HK-2 (cell line): ENCODE data around the gene SREBF2.
"Not testable (repeated sequence)": the region's sequence is repeated elsewhere in the genome, so short reads cannot be mapped to it uniquely, and the experiment has no call there.

Experiments
- DNase-seq: peaks from one replicate; pipeline ENCODE4 v3.0.0-alpha.2; 2018; ENCODE audit not compliant: unreplicated experiment

Gene SREBF2

DNA sequence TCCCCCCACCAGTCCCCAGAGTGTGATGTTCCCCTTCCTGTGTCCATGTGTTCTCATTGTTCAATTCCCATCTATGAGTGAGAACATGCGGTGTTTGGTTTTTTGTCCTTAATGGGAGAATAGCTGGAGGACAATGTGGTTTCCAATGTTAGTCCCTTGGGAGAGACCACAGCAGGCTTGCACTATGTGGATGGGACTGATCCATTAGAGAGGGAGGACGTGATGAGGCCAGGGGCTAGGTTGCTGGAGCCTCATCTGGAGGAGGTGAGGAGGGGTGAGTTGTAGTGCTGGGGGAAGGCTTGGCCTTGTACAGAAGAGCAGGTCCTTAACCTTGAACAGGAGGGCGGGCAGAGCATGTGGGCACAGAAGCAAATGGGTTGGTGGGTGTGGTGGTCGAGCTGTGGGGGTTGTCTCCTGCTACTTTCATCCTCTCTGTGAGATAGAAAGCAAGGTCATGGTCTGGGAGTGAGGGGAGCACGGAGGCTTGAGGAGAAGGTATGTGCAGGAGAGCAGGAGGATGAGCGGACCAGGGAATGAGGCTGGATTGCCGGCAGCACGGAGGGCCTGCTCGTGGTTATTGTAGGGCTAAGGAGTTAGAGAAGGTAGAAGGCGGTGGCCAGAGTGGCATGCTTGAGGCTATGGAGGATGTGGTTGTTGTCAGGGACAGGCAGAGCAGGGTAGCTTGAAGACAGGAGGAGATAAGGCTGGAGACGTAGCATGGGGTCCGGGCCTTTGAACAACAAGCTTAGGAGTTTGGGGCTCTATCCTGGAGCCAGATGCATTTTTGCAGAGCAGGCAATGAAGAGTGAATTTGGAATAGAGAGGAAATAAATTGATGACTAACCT, 11.2 kb upstream of the SREBF2 start:
- no peak for DNase-seq

DNA sequence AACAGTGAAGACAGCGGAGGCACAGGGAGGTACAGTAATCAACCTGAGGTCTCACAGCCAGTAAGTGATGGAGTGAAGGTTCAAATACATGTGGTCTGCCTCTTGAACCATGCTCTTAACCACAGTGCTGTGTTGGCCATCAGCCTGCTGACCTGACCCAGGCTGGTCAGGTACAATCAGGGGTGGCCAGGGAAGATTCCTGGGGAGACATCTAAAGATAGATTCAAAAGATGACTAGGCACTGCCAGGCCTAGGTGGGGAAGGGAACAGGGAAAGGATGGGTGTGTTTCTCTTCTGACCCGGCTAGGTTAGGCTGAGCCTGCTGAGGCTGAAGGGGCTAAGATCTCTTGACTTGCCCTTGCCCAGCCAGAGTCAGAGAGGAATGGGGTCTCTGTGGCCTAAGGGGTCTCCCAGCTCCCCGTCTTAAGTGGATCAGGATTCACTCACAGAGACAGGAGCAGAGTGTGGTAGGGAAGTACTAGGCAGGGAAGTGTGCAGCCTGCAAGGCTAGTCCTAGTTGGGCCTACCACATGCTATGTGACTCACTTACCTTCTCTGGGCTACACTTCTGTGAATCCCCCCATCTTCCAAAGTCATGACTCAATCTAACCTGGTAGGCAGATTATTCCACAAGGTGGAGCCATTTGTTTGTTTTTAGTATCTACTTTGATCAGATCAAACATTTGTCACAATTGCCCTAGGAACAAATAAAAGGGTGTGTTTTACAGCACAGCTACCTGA, 10.4 kb upstream of the SREBF2 start:
- DNase-seq, result peak; percentile 44

DNA sequence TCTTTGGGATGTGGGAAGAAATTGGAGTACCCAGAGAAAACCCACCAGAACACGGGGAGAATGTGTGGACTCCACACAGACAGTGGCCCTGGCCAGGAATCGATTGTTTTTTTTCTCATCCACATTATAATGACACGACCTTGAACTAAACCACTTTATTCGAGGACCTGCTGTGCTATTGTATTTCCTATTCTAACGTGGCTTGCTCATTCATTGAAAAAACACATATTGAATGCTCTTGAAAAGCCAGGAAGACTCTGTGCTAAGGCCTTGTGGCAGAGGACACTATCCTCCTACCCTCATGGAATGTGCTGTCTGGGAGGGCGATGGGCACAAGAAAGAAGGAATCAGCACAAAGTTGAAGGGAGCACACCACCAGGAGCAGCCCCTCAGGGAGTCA, 9.1 kb upstream of the SREBF2 start:
- no peak for DNase-seq

DNA sequence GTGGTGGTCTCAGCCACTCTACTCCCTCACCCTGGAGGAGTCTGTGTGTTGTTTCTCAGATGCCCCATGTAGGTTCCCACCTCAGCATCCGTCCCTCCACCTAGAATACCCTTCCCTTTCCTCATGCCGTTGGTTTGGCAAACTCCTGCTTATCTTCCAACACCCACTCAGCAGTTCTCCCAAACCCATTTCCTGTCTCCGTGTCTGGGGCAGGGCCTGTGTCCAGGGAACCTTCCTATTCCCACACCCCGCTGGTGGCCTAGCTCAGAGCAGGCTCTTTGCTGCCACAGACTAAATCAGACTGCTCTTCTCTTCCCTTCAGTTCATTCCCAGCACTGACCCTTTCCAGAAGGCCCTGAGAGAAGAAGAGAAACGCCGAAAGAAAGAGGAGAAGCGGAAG, 7.5 kb upstream of the SREBF2 start:
- DNase-seq, result no peak

DNA sequence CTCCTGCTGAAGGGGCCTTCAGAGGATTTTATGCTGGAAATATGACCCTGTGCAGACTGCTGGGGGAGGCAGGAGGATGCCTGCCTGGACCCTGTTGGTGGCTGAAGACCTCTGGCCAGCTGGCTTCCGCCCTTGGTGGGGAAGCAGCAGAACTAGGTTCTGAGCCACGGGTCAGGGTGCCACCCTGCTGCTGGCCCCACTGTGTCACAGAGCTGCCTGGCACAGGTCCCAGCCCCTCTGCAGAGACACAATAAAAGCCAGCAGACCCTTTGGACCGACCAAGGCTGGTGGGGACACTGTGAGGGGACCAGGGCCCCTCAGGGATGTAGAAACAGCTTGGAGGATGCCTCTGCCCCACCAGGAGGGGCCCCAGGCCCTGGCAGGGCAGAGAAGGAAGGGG, 6.9 kb upstream of the SREBF2 start:
- DNase-seq, result no peak

DNA sequence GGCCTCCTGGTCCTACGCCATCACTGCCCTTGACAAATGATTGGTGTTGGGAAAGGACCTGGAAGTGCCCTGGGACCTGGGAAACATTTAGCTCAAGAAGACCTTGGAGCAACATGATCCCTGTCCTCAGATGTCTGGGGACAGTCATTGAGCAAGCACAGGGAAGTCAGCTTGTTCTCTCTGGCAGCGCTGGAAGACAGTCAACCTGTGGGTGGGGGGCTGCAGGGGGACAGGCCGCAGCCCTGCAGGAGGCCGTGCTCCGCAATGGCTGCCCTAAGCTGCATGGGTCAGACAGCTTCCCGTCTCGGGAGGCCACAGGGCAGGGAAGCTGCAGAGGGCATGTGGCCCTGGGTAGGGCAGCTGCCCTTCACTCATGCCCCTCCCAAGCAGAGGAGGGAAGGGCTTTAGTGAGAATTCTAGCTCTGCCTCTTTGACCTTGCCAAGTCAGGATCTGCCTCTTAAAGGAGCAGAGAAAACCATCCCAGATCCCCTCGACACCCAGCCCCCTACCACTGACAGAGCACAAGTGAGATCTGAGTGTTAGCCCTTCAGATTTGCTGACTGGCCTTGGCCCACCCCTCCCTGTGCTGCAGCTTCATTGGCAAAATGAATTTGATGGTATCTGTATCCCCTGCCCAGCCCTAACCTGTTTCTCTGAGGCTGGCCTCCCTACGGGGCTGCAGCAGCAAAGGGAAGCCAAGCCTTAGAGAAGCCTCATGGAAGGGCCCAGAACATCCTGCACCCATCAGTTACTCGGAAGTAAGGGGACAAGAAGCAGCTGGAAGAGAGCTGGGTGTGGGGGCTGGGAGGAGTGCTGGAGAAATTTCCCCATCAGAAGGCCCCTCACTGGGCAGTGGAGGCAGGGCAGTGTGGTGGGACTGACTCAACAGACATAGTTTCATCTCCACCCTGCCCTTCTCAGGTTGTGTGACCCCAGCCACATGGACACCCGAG, 6.2 kb upstream of the SREBF2 start:
- DNase-seq, result no peak

DNA sequence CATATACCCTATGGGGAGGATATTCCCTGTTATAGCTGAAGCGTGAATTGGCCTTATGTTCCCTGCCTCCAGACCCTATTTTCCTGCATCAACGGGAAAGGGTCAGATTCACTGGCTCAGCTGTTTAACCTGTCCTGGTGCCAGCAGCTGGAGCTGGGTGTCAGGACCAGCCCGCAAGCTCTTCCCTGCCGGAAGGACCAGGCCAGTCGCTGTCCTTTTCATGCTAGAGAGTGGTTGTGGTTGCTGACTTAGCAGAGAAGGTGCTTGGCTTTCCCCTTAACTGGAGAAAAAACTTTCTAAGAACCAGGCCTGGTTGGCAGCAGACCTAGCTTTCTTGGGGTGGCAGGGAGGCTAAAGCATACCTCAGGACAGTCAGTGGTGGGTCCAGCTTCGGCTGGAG, 5.2 kb upstream of the SREBF2 start:
- no peak for DNase-seq

DNA sequence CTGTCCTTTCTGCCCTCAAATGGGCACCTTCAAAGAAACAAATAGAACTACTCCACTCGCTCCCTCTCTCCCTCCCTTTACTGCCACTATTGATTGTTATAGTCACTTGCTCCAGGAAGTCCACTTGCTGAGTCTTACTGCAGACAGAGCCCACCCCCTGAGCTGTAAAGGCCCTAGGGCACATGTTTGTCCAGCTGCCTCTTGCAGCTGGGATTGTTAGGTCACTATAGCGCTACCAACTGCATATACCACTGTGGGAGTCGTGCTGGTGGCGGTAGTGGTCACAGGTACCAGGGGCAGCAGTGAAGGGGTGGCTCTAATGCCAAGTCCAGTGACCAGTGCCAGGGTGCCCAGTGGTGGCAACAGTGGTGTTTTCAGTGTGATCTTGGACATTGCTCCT, 4.4 kb upstream of the SREBF2 start:
- DNase-seq, result no peak

DNA sequence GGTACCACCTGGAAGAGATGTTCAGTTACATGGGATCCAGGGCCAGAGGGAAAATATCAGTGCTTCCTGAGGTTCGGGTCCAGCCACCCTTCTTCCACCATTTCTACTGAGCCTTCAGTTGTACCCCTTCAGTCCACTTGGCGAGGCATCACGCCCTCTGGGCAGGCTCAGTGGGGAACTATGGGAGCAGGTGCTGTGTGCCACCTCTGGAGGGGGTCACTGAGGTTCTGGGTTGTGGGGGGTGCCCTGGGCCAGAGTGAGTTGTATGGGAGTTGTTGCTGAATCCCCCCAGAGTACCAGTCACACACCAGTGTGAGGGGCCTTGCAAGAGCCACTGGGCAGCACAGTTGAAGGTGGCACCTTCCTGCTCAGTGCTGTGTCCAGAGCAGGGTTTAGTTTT, 2.7 kb upstream of the SREBF2 start:
- DNase-seq, result no peak

DNA sequence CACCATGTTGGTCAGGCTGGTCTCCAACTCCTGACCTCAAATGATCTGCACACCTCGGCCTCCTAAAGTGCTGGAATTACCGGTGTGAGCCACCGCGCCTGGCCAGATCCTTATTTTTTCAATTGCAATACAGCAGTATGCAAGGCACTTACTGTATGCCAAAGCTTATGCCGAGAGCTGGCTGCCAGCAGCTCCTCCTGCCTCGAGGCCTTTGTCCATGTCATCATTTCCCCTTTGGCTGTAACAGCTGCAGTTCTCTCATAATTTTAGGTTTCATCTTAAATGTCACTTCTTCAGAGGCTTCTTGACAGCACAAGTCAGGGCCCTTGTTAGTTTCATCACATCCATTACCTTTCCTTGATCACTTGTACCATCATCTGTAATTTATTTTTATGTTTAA, 1.5 kb upstream of the SREBF2 start:
- DNase-seq, result no peak

DNA sequence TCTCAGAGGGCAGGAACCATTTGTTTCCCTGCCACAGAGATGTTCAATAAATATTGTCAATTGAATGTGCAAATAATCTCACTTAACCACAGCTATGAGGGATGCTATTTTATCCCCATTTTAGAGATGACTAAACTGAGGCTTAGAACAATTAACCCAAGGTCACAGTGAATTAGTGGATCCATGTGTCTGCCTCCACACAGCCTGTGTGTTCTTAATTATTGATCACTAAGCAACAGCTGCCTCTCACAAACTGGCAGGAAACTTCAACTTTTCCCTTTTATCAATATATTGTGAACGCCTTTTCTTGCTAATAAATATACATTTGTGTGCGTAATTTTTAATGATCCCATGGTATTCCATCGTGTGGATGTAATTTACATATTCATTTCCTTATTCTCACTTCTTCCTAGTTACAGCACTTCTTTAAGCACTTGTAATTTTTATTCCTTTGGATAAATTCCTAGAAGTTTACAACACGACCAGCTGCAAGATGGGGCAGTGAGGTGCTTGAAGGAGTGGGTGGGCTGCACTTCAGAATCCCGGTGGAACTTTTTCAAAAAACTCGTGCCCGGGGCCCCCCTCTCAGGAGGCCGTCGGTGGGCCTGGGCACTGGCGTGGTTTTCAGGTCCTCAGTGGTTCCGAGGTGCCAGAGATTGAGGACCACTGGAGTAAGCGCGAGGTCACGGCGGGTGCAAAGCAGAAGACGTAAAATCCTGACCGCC, 915 bp upstream of the SREBF2 start:
- no peak for DNase-seq

DNA sequence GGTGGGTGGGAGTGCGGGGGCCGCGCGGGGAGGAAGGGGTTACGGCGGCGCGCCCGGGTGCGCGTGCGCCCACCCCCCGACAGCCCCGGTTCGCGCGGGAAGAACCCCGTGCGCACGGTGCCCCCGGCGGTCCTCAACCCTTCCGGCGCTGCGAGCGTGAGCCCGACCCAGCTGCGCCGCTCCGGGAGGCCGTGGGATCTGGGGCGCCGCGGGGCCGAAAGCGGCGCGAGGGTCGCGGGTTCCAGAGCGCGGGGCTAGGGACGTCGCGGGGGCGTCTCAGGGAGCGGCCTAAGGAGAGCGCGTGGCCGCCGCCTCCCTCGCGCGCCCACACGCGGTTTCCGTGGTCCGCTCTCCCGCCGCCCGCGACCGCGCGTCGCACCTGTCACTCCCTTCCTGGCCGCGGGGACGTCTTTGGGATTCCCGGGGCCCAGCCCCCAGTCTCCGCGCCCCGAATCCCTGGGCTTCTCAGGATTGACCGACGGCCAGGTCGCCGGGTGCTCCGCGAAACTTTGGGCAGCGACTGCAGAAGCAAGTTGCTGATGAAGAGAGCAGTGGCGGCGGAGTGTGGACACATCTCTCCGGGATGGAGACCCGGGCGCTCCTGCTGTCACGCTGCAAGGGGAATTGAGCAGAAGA, 582 bp downstream of the SREBF2 start:
- peak; percentile 30 for DNase-seq

DNA sequence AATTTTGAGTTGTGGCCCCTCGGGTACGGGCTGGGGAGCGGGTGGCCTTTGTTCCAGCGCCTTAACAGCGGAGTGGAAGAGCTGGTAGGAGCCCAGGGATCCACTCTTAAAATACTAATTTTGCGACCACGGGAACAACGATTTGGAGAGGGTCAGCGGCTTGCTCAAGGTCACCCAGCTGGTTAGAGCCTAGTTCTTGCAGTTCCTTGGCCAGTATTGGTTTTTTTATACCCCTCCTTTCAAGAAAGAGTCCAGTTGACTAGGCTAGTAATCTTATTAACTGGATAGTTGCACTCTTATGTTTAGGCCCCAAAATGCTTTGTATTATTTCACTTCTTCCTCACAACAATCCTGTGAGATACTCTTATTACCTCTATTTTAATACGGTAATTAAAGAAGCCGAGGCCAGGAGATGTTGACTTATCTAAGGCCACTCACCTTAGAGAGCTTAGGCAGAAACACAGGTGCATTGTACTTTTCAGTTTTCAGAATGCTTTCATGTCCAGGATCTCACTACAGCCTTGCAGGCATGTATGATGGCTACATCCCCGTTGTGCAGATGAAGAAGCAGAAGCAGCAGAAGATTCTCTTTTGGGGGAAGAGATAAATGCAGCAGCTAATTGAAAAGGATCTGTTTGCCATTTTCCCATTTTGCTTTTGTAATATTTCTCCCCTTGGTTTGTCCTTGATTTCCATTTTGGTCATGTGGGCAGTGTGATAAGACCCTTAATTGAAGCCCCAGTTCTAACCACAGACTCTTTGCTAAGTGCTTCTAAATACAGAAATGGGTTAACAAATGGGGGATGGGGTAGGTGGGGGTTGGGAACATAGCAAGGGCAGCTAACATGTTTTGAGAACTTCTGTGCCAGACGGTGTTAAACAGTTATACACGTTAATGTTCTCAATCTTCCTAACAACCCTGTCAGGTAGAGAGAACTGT, 1.4 kb downstream of the SREBF2 start:
- DNase-seq, result no peak

DNA sequence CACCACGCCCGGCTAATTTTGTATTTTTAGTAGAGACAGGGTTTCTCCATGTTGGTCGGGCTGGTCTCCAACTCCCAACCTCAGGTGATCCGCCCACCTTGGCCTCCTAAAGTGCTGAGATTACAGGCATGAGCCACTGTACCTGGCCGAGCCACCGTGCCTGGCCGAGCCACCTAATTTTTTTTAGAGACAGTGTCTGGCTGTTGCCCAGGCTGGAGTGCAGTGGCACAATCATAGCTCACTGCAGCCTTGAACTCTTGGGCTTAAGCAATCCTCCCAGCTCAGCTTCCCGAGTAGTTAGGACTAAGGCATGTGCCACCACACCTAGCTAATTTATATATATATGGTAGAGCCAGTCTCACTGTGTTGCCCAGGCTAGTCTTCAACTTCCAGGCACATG, 2.6 kb downstream of the SREBF2 start:
- not testable (repeated sequence) for DNase-seq

DNA sequence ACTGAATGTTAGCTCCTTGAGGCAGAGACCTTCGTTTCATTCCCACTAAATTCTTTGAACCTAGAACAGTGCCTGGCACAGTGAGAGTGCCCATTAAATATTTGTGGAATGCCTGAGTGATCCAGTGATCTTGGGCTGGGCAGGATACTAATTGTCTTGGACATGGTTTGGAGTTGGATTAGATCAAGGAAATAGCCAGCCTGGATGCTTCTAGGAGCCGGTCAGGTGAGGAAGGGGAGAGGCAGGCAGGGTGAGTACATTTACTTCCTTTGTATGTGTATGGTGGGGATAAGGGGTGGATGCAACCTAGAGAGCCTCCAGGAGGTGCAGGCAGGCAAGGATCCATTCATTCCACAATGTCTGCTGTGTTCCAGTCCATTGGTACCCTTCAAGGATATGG, 3.6 kb downstream of the SREBF2 start:
- DNase-seq, result no peak

DNA sequence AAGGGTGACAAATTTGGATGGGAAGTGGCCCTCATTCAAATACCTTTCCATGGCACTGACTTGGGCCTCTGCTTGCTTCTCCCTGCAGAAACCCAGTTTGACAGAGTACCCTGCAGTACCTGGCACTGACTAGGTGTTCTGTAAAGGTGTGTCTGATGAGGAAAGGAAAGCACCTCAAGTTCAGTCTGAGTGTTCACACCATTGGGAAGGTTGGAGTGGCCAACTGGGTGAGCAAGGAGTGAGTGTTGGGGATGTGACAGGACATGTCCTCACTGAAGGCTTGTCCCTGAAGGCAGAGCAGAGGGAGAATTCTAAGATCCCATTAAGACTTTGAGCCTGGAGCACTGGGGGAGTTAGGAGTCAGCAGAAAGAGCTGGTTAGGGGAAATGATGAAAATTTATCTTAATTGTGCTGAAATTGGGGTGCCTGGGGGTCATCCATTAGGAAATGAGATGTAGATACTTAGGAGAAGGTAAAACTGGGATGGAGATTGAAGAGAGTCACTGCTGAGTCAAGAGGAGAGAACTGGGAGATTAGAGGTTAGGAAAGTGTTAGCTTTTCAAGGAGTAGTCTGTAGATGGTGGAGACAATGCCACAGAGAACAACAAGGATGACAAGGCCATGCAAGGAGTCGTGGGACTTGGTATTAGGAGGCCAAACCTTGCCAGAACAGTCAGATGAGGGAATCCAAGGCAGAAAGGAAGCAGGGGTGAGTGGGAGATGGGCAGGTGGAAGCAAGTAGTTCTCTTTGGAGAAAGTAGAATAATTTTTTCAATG, 6.1 kb downstream of the SREBF2 start:
- DNase-seq, result no peak

DNA sequence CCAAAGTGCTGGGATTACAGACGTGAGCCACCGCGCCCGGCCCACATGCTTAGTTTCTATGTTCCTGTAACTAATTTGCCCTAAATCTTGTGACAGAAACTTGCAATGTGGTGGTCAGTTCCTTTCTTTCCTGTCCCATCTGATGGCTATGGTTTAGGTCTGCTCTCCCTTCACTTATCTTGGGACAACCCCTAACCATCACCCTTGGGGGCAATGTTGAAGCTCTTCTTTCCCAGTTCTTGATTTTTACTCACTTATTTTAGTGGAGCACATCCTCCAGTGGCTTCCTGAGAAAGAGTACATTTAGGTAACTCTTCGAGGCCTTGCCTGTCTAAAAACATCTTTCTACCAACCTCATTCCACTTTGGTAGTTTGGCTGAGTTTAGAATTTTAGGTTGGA, 7.3 kb downstream of the SREBF2 start:
- DNase-seq, result no peak

DNA sequence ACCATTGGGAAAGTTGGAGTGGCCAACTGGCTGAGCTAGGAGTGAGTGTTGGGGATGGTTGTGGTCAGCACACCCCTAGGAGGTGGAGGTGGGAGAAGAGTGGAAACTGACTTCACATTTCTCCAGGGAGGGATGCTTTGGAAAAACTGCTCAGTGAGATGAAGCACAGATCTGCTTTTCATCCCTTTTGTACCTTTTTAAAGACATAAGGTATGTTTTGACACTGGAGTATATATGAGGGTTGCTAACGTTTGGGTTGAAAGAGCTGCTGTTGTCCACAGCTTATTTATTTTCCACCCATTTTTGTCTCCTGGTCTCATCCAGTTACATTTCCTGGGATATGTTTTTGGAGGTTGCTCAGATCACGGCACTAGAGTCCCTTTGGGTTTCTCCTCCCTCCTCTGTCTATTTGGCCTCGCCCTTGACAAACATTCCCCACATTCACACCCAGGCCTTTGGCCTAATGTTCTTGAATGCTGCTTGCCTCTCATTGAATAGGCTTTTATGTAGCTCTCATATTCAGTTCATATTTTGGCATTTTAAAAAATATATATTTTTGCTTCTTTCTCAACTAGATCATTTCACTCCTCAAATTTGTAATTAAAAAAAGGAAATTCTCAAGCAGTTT, 8.3 kb downstream of the SREBF2 start:
- DNase-seq, result no peak
